Measurements from ENCODE around the gene FRY.

FRY gene

DNA sequence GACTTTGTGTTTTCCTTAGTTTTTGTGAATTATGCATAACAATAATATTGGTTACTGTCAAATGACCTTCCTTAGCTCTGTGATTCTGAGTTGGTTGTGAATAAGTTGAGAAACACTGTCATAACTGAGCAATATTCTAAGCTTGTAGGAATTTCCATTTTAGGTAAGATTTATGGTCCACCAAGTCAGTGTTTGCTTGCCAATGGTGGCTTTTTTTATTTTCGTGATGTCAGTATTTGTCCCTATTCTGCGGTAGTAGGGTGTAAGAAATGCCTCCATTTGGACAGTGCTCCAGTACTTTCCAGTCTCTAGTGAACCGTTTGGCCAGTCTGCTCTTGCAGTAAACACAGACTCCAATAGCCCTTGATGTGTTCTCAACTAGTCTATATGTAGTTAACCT, 94.7 kb downstream of the FRY start:
- DNase-seq (ENCODE audit: low read depth in 1 of 2, low spot score in 1 of 2) = no peak

DNA sequence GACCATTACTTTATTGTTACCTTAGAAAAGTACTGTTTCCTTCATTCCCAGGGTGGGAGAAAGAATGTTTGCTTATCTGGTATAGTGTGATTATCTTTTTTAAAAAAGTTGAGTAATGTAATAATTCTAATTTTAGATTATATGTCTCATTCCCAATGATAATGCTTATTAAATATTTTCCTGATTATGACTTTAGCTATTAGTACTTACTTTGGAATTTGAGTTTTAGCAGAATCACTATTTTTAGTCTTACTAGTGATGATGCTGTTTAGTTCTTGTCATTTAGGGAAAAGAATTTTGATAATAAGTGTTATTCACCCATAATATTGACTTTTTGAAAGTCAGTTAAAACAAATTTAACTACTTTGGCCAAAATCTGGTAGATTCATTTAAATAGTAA, 95.2 kb downstream of the FRY start:
- DNase-seq (ENCODE audit: low read depth in 1 of 2, low spot score in 1 of 2) = no peak

DNA sequence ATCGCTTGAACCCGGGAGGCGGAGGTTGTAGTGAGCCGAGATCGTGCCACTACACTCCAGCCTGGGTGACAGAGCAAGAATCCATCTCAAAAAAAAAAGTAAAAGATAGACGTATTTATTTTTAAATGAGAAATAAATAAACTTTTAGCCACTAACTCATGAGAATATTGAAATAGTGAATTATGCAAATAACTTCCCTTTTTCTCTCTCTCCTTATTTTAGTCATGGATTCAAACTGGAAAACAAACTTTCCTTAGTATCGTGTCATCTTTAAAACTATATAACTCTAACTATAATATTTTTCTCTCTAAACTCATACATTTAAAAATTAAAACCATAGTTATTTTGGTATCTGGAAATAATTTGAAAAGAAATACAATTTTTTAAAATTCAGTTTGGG, 96.1 kb downstream of the FRY start:
- DNase-seq (ENCODE audit: low read depth in 1 of 2, low spot score in 1 of 2) = no peak

DNA sequence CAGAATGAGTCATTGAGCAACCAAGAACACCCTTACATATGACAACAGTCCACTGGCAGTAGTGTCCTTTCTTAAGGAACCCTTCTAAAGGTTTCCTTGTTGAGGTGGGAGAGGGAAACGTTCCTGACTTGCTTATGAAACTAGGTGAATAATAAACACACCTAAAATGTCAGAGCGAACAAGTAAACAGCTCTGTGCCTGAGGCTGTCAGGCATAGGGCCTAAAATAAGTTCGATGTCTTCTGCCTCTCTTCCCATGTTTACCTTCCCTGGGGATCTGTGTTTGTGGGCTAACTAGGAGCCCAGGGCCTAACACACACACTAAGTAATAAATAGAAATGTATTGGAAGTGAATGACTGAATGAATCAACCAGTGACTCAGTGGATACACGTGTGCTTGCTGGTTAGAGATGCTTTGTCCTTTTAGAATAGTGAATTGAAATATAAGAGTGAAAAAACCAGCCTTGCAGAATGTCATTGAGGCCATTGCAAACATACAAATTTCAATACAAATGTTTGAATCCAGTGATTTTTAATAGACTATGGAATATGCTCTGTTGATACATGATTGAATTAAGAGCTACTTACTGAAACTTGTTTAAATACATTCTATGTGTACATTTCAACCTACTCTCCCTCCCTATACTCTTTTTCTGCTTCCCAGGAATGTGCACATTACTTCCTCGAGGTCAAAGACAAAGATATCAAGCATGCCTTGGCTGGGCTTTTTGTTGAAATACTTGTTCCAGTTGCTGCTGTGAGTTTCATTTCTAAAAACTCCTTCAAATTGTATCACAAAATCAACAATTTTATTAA, 102.9 kb downstream of the FRY start:
- DNase-seq (ENCODE audit: low read depth in 1 of 2, low spot score in 1 of 2) = no peak

DNA sequence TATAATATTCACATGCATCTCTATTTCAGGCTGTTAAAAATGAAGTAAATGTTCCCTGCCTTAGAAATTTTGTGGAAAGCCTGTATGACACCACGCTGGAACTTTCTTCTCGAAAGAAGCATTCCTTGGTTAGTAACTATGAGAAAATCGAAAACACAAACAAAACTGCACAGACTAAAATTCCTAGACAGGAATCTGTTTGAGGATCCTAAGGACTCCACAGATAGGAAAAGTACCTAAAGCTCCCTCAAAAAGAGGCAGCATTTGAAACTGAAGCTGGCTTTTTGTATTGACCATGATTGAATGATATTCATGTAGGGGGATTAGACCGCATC, 103.4 kb downstream of the FRY start:
- DNase-seq (ENCODE audit: low read depth in 1 of 2, low spot score in 1 of 2) = no peak

DNA sequence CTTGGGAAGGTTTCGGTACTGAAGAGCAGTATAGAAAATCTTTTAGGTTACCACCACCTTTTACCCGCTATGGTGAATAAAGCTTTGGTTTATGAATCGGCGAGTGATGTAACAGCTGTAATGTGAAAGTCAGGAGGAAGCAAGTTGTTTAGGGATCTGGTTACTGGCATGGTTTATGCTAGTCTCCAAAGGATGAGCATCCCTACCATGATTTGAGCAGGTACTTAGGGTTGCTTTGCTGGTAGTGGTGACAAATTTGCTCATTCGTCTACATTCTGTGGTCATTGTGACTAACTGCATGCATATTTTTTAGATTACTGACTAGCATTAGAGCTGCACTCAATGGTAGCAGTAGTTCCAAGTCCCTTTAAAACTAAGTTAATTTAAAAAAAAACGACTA, 104.1 kb downstream of the FRY start:
- no peak for DNase-seq (ENCODE audit: low read depth in 1 of 2, low spot score in 1 of 2)

DNA sequence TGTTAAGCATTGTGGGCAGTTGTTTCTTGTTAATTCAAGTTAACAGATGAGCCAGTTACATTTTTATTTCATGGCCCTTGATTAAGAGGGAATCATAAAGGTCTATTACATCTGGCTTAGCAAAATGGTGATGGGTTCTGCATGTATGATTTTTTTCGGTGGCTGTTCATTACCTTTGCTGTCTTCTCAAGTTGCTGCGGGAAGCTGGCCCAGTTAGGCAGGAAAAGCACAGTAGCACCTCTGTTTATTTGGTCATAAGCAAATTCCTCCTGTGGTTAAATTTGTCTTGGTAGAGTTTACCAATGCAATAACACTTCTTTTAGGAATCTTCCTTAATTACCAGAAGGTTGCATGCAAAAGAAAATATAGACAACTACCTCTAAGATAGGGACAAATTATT, 104.5 kb downstream of the FRY start:
- DNase-seq (ENCODE audit: low read depth in 1 of 2, low spot score in 1 of 2) = no peak

DNA sequence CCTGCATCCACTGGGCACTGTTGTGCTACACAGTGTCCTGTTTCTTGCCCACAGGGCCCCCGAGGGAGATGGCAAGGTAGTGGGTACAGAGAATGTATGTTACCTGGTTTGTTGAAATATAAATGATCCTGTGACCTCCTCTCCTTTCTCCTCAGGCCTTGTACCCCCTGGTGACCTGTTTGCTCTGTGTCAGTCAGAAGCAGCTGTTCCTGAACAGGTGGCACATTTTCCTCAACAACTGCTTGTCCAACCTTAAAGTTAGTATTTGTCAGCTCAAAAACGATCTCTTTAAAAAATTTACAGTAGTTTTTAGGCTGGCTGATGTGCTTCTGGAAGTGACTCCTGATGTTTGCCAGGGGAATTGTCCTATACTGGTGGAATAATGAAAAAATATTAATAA, 105.1 kb downstream of the FRY start:
- no peak for DNase-seq (ENCODE audit: low read depth in 1 of 2, low spot score in 1 of 2)

DNA sequence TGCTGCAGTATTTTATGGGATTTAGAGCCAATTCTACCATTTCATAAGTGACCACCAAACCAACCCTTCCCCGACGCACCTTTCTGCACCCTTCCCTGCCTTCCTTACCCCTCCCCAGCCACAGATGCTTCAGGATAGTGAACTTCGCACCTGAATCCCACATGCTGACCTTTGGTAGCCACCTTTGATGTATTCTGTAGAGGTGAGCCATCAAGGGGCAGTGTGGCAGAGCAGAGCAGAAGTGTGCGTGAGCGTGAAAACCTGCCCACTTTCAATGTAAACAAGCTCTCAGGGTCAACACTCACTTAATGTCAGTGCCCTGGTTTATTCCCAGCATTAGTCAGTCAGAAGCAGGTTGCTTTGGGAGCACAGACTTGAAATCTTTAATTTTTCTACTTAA, 107.7 kb downstream of the FRY start:
- no peak for DNase-seq (ENCODE audit: low read depth in 1 of 2, low spot score in 1 of 2)

DNA sequence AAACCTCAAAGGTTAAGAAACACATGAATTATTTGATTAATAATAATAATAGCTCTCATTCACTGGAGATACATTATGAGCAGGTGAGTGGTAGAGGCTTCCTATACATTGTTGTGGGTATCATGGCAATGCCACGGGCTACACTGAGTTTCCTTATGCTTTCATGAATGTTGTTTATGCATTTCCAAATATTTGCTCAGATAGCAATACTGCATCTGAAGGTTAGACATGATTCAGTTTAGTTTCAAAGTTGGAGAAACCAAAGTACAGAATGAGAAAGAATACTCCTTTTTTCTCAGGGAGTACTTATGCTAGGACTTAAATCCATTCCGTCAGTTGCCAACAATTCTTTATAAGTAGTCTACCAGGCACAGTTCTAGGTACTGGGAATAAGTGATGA, 108.5 kb downstream of the FRY start:
- no peak for DNase-seq (ENCODE audit: low read depth in 1 of 2, low spot score in 1 of 2)

DNA sequence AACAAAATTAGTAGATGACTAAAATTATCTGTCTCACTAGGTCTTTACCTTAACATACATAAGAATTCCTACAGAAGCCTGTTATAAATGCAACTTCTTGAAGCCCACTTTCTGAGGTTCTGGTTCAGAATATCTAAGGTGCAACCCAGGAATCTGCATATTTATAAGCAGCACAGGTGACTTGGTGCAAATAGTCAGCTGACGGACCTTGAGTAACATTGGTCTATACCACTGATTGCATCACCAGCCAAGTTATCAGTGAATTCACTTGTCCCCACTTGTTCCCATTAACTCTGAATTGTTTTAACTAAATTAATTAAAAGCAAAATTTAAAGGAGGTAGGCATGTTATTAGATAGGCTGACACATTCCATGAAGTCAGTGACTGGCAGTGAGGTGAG, 109.9 kb downstream of the FRY start:
- no peak for DNase-seq (ENCODE audit: low read depth in 1 of 2, low spot score in 1 of 2)

DNA sequence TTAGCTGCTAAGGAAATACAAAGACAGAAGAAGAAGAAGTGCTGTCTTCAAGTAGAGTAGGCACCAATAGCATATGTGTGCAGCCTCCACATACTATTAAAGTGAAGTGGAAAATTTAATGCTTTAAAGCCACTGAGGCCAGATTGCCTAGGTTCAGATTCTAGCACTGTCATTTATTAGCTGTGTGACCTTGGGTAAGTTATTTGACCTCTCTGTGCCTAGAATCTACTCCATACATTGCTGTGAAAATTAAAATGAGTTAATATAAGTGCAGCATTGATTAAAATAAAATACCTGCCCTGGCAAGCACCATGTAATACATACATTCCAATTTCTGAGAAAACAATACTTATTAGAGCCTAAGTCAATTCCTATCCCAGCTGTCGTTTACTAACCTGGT, 110.5 kb downstream of the FRY start:
- no peak for DNase-seq (ENCODE audit: low read depth in 1 of 2, low spot score in 1 of 2)

DNA sequence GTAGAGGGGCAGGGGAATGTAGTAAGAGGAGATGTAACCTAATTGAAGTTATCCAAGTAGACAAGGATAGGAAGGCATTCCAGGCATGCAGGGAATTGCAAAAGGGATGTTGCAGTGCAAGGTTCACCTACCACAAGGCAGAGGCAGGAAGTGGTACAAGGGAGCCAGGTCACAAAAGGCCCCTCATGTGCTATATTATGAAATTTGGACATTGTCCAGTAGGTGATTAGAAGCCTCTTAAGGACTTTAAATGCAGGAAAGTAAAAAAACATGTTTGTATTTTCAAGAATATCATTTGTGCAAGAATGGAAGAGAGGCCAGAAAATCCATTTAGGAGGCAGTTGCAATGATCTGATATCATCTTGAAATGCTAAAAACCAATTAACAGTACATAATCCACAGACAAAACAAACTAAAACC, 111.4 kb downstream of the FRY start:
- DNase-seq (ENCODE audit: low read depth in 1 of 2, low spot score in 1 of 2) = no peak

DNA sequence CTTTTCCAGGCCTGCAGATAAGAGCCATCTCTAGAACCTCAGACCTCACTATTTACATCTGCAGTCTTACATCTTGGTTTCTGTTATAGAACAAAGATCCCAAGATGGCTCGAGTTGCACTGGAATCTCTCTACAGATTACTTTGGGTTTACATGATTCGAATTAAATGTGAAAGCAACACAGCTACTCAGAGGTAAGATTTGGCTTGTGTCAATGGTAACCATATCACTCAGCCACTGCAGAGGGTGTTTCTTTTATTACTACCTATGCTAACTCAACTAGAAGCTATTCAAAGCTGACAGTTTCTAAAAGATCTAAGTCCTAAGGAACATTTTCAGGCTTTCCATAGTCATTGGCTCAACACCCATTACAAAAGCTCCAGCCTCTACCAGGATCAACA, 115.6 kb downstream of the FRY start:
- DNase-seq (ENCODE audit: low read depth in 1 of 2, low spot score in 1 of 2) = no peak

DNA sequence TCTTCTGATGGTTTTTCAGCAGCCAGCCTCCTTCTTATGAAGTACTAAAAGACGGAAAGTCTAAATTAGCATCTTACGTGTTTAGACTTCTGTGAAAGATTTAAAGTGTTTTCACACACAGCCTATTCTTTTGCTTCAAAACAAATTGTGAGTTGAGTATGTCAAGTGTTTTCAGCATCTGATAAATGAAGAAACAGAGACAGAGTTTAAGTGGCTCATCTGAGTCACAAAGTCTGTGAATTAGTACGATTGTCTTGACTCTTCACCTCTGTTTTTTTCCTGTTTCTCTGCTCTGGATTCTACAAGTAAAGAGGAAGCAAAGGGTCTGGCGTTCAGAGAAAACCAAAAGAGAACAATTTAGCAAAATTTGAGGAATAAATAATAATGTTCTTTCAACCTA, 116.4 kb downstream of the FRY start:
- DNase-seq (ENCODE audit: low read depth in 1 of 2, low spot score in 1 of 2) = no peak

DNA sequence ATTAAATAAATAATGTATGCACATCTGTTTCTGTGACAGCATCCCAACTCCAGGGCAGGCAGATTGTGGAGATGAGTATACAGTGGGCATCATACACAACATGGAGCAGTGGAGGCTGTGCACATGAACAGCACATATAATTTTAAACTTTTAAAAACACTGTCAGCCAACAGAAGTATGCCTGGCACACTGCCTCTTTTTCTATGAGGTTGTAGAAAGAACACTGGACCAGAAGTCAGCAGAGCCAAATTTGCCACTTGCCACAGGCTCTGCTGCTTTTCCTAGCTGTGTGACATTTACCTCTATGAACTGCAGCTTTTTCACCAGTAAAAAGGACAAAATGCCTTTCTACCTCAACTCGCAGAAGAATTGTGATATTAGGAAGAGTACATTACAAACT, 118.7 kb downstream of the FRY start:
- no peak for DNase-seq (ENCODE audit: low read depth in 1 of 2, low spot score in 1 of 2)

DNA sequence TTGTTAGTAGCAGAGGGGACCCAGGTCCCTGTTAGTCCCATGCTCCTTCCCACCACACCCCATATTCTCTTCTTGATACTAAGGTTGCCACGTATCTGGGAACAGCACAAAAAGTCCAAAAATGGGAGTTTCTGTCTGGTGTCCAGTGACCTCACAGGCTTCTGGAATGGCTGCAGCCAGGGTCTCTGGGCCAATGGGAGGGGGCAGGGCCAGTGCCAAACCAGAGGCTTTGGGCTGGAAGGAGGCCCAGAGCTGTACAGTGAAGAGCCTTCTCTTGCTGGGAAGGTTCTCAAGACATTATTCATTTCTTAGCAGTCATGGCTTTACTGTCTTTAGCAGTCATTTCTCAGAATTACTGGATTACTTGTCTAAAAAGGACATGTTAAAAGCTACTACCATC, 119.2 kb downstream of the FRY start:
- no peak for DNase-seq (ENCODE audit: low read depth in 1 of 2, low spot score in 1 of 2)

DNA sequence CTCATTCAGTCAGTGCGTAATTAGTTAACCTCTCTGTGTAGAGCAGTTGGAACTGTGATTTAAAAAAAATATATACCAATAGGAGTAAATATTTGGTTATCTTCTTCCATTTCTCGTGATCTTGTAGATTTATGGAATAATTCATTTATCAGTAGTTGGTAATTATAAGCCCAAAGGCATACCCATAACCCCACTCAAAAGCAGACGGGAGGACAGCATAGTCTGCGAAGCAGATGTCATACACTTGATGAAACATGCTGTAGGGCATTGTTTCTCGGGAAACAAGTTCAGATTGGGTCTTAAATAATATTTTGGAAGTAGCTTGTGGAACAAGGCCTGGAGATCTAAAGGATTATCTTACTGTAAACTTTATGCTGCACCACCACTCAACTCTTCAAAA, 119.7 kb downstream of the FRY start:
- no peak for DNase-seq (ENCODE audit: low read depth in 1 of 2, low spot score in 1 of 2)

DNA sequence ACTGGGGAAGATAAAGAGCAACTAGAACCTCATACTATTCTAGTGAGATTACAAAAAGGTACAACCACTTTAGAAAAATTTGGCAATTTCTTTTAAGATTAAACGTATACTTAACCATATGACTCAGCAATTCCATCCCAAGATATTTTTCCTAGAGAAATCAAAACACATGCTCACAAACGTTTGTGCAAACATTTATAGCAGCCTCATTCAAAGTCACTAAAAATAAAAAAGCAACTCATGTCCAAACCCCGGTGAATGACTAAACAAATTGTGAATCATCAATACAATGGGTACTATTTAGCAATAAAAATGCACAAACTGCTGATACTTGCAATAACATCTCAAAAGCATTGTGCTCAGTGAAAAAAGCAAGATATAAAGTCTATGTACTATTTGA, 121.5 kb downstream of the FRY start:
- no peak for DNase-seq (ENCODE audit: low read depth in 1 of 2, low spot score in 1 of 2)

DNA sequence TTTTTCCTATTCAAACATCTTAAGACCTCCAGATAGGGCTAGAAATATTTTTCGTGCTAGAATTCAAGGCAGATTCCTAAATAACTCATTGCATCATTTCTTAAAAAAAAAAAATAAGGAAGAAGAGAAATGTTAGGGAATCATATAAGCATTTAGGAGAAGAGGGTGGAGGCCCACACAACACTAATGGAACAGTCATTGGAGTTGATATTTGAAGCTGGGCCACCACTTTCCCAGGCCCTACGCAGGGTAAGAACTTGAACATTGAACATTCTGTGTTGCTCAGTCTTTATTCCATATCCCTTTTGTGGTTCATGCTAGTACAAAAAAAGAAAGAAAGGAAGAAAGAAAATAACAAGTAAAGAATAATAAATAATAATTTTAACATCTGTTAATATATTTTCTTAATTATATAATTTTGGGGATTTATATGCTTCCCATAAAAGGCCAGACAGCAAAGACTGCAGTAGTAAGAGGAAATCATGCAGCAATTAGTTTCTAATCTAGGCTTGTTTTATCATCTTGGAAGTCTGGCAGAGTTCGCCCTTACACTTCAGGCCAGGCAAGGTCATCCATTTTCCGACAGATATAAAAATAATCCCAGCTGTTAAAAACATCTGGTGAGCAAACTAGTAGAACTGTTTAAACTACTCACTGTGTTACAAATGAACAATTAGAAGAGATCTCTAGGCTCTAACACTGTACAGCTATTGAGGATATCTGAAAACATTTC, 127.7 kb downstream of the FRY start:
- no peak for DNase-seq (ENCODE audit: low read depth in 1 of 2, low spot score in 1 of 2)

DNA sequence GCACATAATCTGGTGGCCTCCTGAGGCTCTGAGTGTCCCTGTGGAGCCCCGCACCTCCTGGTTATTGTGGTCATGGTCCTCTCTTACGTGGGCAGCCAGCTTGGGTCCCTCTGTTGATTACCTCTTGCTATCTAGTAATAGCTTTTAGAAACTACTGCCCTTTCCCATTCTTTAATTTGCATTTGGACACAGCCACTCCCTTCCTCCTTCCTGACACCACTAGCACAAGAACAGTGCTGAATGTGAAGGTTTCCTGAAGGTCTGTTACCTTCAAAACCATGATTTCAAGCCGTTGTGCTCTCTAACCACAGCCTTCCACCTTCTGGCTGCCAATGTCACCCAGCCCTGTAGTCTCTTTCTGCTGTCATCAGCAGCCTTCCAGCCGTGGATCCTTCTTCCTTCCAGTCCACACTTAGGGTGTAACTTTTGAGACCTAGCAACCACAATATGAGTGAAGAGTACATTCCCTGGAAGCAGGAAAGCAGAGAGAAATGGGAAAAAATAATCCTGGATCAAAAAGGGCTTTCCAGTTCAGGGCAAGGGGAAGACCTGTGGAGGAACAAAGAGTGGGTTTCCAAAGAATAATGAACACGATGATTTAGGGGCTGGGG, 130.9 kb downstream of the FRY start:
- DNase-seq (ENCODE audit: low read depth in 1 of 2, low spot score in 1 of 2) = no peak

DNA sequence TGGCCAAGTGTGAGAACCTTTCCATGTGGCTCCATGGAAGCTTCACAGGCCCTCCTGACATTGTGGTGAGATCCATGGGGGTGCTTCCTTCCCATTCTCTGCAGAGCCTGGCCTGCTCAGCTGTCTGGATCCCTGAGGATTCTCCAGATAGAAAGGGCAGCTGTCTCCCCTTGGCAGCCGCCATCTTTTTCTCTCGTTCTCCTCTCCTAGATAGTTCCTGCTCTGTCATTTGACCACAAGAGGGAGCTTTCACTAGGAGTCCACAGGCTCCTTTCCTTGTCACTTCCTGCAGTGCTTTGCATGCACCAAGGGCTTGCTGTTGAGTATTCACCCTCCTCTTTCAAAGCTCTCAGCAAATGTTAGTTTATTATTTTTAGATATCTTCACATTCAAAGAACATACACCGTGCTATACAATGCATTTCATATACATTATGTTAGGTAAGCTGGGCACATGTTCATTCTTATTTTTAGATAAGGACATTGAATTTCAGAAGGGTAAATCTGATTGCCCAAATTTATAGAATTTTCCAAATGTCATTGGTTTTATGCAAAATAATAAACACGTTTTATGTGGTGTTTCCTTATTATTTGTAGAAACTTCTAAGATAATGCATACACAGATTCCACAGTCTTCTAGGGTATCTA, 133.2 kb downstream of the FRY start:
- DNase-seq (ENCODE audit: low read depth in 1 of 2, low spot score in 1 of 2) = no peak

Data from activated T-helper 1 cell treated with anti-CD3 and anti-CD28 coated beads, Interleukin-2, amount 50 U/mL, for 16 hours (primary cell).